ENCODE data around the gene EIF4G3.

DNA sequence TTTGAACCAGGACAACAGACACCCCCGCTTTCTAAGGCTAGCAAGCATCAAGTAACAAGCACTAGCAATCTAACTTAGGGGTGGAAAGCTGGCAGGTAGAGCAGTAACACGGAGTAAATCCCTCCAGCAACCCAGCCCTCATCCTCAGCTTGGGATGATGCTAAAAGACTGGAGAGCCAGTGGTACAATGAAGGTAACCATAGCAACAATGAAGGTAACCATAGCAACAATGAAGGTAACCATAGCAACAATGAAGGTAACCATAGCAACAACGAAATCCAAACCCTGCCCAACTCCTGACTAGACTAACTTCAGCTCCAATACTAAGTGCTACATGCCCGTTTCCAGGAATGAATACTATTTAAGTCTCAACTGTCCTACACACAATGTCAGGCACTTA, 22.2 kb upstream of the EIF4G3 start:
- TF ChIP-seq CTCF (conservative IDR thresholded peaks at IDR 0.05) (no peak), ZFX (IDR thresholded peaks at IDR 0.05) (no peak)

Data from C4-2B (cell line).